B cell (primary cell): ENCODE results near the gene LIF.

Source experiments
- EZH2 ChIP-seq: IDR thresholded peaks from 2 replicates; pipeline ENCODE4 v1.6.1; 2012; ENCODE audit warnings: borderline replicate concordance, low read depth, mild to moderate bottlenecking, moderate library complexity, low read length; ENCODE audit not compliant: insufficient read depth, poor library complexity, severe bottlenecking
- TF ChIP-seq, protein P1 (sequence below): fragments of 200-600 bp; IDR thresholded peaks from one replicate; pipeline ENCODE4 v1.8.0; 2022; ENCODE audit warnings: antibody characterized with exemption, mild to moderate bottlenecking

- TF ChIP-seq, protein P1, sequence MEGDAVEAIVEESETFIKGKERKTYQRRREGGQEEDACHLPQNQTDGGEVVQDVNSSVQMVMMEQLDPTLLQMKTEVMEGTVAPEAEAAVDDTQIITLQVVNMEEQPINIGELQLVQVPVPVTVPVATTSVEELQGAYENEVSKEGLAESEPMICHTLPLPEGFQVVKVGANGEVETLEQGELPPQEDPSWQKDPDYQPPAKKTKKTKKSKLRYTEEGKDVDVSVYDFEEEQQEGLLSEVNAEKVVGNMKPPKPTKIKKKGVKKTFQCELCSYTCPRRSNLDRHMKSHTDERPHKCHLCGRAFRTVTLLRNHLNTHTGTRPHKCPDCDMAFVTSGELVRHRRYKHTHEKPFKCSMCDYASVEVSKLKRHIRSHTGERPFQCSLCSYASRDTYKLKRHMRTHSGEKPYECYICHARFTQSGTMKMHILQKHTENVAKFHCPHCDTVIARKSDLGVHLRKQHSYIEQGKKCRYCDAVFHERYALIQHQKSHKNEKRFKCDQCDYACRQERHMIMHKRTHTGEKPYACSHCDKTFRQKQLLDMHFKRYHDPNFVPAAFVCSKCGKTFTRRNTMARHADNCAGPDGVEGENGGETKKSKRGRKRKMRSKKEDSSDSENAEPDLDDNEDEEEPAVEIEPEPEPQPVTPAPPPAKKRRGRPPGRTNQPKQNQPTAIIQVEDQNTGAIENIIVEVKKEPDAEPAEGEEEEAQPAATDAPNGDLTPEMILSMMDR, result no peak
- TF ChIP-seq EZH2, result no peak
Observed at GRCh38 chr22:30294066-30294465, 47.5 kb upstream of the LIF start.
